ENCODE results near the gene ISL2. TPM values are rescaled to one million over a fixed set of nuclear protein-coding genes. Genes with fewer than 3 reads are reported as not detected.

Gene ISL2
- total RNA-seq, 4 donors from 2014 or later = 0.67 to 11.6 TPM; not detected in 2

- DNase-seq = peak in 1 of 3 donors; percentile 61
- Histone ChIP-seq H3K27me3 (peaks cover 0 to 78% of the 10 kb centered on the region in 2 donors), H3K27ac (peak overlapping the region in 1 of 4 donors; percentile 28), H3K36me3 (no peaks in the 10 kb centered on the region), H3K4me3 (peak overlapping the region in 3 of 4 donors; percentile 24 to 48 (median 46)), H3K4me1 (peaks cover 4 to 71% (median 54%) of the 10 kb centered on the region in 4 donors), H3K9me3 (peaks cover 0 to 19% (median 0%) of the 10 kb centered on the region in 4 donors)
- TF ChIP-seq POLR2A (IDR thresholded peaks at IDR 0.05) (no peak), CTCF (IDR thresholded peaks at IDR 0.05) (no peak)
Observed at GRCh38 chr15:76341366-76342057, 4.9 kb downstream of the ISL2 start.

- Histone ChIP-seq H3K4me3 (no peak overlapping the region), H3K9me3 (peaks cover 0 to 19% (median 0%) of the 10 kb centered on the region in 4 donors), H3K4me1 (peaks cover 4 to 72% (median 54%) of the 10 kb centered on the region in 4 donors), H3K27me3 (peaks cover 0 to 80% of the 10 kb centered on the region in 2 donors), H3K36me3 (no peaks in the 10 kb centered on the region), H3K27ac (no peak overlapping the region)
- no peak for TF ChIP-seq CTCF (IDR thresholded peaks at IDR 0.05)
- TF ChIP-seq POLR2A (IDR thresholded peaks at IDR 0.05) = no peak
- no peak for DNase-seq
Observed at GRCh38 chr15:76342058-76342381, 5.4 kb downstream of the ISL2 start.

GRCh38 chr15:76342382-76343201, 6.0 kb downstream of the ISL2 start:
- no peak for TF ChIP-seq POLR2A (IDR thresholded peaks at IDR 0.05)
- no peak for TF ChIP-seq CTCF (IDR thresholded peaks at IDR 0.05)
- Histone ChIP-seq H3K27ac (no peak overlapping the region), H3K9me3 (peaks cover 0 to 15% (median 0%) of the 10 kb centered on the region in 4 donors), H3K27me3 (peaks cover 0 to 82% of the 10 kb centered on the region in 2 donors), H3K4me3 (peak overlapping the region; percentile 1 to 39 (median 24)), H3K4me1 (peaks cover 4 to 71% (median 51%) of the 10 kb centered on the region in 4 donors), H3K36me3 (no peaks in the 10 kb centered on the region)
- DNase-seq = peak in 2 of 3 donors; percentile 51 to 67

GRCh38 chr15:76343313-76343996, 6.9 kb downstream of the ISL2 start:
- no peak overlapping the region for H3K27ac ChIP-seq
- H3K4me3 ChIP-seq = peak overlapping the region in 2 of 4 donors; percentile 38 to 39
- TF ChIP-seq POLR2A (IDR thresholded peaks at IDR 0.05) (no peak), CTCF (IDR thresholded peaks at IDR 0.05) (no peak)
- H3K9me3 ChIP-seq = peaks cover 0 to 9% (median 0%) of the 10 kb centered on the region in 4 donors
- DNase-seq = no peak
- peaks cover 0 to 74% of the 10 kb centered on the region in 2 donors for H3K27me3 ChIP-seq
- no peaks in the 10 kb centered on the region for H3K36me3 ChIP-seq
- peaks cover 4 to 62% (median 45%) of the 10 kb centered on the region in 4 donors for H3K4me1 ChIP-seq

- no peaks in the 10 kb centered on the region for H3K36me3 ChIP-seq
- TF ChIP-seq CTCF (IDR thresholded peaks at IDR 0.05) (no peak), POLR2A (IDR thresholded peaks at IDR 0.05) (no peak)
- H3K27me3 ChIP-seq = peaks cover 0 to 60% of the 10 kb centered on the region in 2 donors
- H3K4me3 ChIP-seq = no peak overlapping the region
- H3K9me3 ChIP-seq = peaks cover 0 to 9% (median 0%) of the 10 kb centered on the region in 4 donors
- no peak for DNase-seq
- peaks cover 4 to 52% (median 39%) of the 10 kb centered on the region in 4 donors for H3K4me1 ChIP-seq
- no peak overlapping the region for H3K27ac ChIP-seq
Observed at GRCh38 chr15:76344893-76345582, 8.5 kb downstream of the ISL2 start.

Data from Peyer's patch (tissue), 4 donors.